ENCODE data around the gene SMAD1.

The SMAD1 gene

DNA sequence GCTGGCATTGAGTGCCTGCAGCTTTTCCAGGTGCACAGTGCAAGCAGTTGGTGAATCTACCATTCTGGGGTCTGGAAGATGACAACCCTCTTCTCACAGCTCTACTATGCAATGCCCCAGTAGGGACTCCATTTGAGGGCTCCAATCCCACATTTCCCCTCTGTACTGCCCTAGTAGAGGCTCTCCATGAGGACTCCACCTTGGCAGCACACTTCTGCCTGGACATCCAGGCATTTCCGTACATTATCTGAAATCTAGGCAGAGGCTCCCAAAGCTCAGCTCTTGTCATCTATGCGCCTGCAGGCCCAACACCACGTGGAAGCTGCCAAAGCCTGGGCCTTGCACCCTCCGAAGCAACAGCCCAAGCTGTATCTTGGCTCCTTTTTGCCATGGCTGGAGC lies 8.4 kb upstream of the SMAD1 start:
- Histone ChIP-seq H2AFZ (ENCODE audit: insufficient read depth, low read length, poor library complexity) (no peak overlapping the region), H3K9me3 (ENCODE audit: insufficient read depth, low read depth, low read length) (peaks cover 7% of the 10 kb centered on the region), H4K91ac (ENCODE audit: low read depth, low read length) (no peak overlapping the region), H3K4ac (ENCODE audit: low read depth, low read length) (no peak overlapping the region), H3K4me2 (ENCODE audit: low read length) (no peak overlapping the region), H2BK120ac (ENCODE audit: insufficient read depth, low read length, poor library complexity) (no peak overlapping the region), H4K12ac (ENCODE audit: low read depth, low read length) (no peak overlapping the region), H3K18ac (ENCODE audit: low read length) (no peak overlapping the region), H4K8ac (ENCODE audit: low read depth, low read length) (no peak overlapping the region), H3K79me2 (ENCODE audit: control insufficient read depth, insufficient read depth, low read length, poor library complexity) (no peaks in the 10 kb centered on the region), H2AK5ac (ENCODE audit: low read length) (no peak overlapping the region), H3K4me3 (ENCODE audit: low read depth, low read length) (no peak overlapping the region), H2BK5ac (ENCODE audit: low read depth, low read length, poor library complexity) (no peak overlapping the region), H3K27me3 (ENCODE audit: insufficient read depth, low read length) (no peaks in the 10 kb centered on the region), H3K79me1 (ENCODE audit: low read length) (no peaks in the 10 kb centered on the region), H3K36me3 (ENCODE audit: control insufficient read depth in 1 of 2, insufficient read depth in 2 of 2, low read length in 2 of 2) (peaks cover 0 to 4% of the 10 kb centered on the region in 2 experiments), H2BK12ac (ENCODE audit: low read length) (no peak overlapping the region), H3K23ac (ENCODE audit: low read length) (no peak overlapping the region), H3K4me1 (ENCODE audit: control insufficient read depth in 1 of 2, insufficient read depth in 2 of 2, low read length in 2 of 2) (no peaks in the 10 kb centered on the region), H3K14ac (ENCODE audit: low read length) (no peak overlapping the region), H3K27ac (ENCODE audit: low read depth, low read length) (no peak overlapping the region), H3K9ac (ENCODE audit: low read length) (no peak overlapping the region)
- no CpG with 5 or more reads among the region's 4 CpGs for WGBS (ENCODE audit: extremely low coverage, insufficient coverage, insufficient read length)
- DNase-seq: no peak

DNA sequence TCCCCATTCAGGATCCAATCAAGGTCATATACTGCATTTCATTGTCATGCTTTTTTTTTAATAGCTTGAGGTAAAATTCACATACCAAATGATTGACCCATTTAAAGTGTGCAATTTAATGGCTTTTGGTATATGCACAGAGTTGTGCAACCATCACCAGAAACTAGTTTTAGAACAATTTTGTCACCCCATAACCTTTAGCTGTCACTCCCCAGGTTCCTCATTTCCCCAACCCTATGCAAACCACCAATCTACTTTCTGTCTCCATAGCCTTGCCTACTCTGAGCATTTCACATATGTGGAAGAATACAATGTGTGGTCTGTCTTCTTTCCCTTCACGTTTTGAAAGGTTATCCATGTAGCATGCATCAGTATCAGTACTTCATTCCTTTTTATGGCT lies 1.4 kb upstream of the SMAD1 start:
- H3K4me1 ChIP-seq (ENCODE audit: control insufficient read depth in 1 of 2, insufficient read depth in 2 of 2, low read length in 2 of 2): peaks cover 2% of the 10 kb centered on the region in 2 experiments
- DNase-seq: no peak
- H2BK5ac ChIP-seq (ENCODE audit: low read depth, low read length, poor library complexity): no peak overlapping the region
- H3K4me2 ChIP-seq (ENCODE audit: low read length): no peak overlapping the region
- no peak overlapping the region for H3K18ac ChIP-seq (ENCODE audit: low read length)
- no peak overlapping the region for H2AK5ac ChIP-seq (ENCODE audit: low read length)
- peaks cover 11% of the 10 kb centered on the region for H3K79me2 ChIP-seq (ENCODE audit: control insufficient read depth, insufficient read depth, low read length, poor library complexity)
- WGBS (ENCODE audit: extremely low coverage, insufficient coverage, insufficient read length): no CpG with 5 or more reads among the region's 1 CpG
- H3K79me1 ChIP-seq (ENCODE audit: low read length): peaks cover 10% of the 10 kb centered on the region
- H3K4ac ChIP-seq (ENCODE audit: low read depth, low read length): no peak overlapping the region
- H3K14ac ChIP-seq (ENCODE audit: low read length): no peak overlapping the region
- H2BK120ac ChIP-seq (ENCODE audit: insufficient read depth, low read length, poor library complexity): no peak overlapping the region
- no peak overlapping the region for H3K4me3 ChIP-seq (ENCODE audit: low read depth, low read length)
- H4K12ac ChIP-seq (ENCODE audit: low read depth, low read length): no peak overlapping the region
- H3K9ac ChIP-seq (ENCODE audit: low read length): no peak overlapping the region
- H3K36me3 ChIP-seq (ENCODE audit: control insufficient read depth in 1 of 2, insufficient read depth in 2 of 2, low read length in 2 of 2): no peaks in the 10 kb centered on the region
- no peak overlapping the region for H3K23ac ChIP-seq (ENCODE audit: low read length)
- H2AFZ ChIP-seq (ENCODE audit: insufficient read depth, low read length, poor library complexity): no peak overlapping the region
- no peaks in the 10 kb centered on the region for H3K27me3 ChIP-seq (ENCODE audit: insufficient read depth, low read length)
- no peak overlapping the region for H4K91ac ChIP-seq (ENCODE audit: low read depth, low read length)
- H2BK12ac ChIP-seq (ENCODE audit: low read length): no peak overlapping the region
- no peak overlapping the region for H4K8ac ChIP-seq (ENCODE audit: low read depth, low read length)
- no peaks in the 10 kb centered on the region for H3K9me3 ChIP-seq (ENCODE audit: insufficient read depth, low read depth, low read length)
- no peak overlapping the region for H3K27ac ChIP-seq (ENCODE audit: low read depth, low read length)

GRCh38 chr4:145481942-145482208 lies 222 bp downstream of the SMAD1 start:
- Histone ChIP-seq H3K9ac (ENCODE audit: low read length) (peak overlapping the region; percentile 89), H3K4me3 (ENCODE audit: low read depth, low read length) (peak overlapping the region; percentile 90), H3K79me2 (ENCODE audit: control insufficient read depth, insufficient read depth, low read length, poor library complexity) (peaks cover 11% of the 10 kb centered on the region), H3K23ac (ENCODE audit: low read length) (no peak overlapping the region), H2BK12ac (ENCODE audit: low read length) (peak overlapping the region; percentile 24), H3K27ac (ENCODE audit: low read depth, low read length) (peak overlapping the region; percentile 92), H3K36me3 (ENCODE audit: control insufficient read depth in 1 of 2, insufficient read depth in 2 of 2, low read length in 2 of 2) (no peaks in the 10 kb centered on the region), H2AK5ac (ENCODE audit: low read length) (no peak overlapping the region), H3K14ac (ENCODE audit: low read length) (peak overlapping the region; percentile 95), H4K12ac (ENCODE audit: low read depth, low read length) (peak overlapping the region; percentile 73), H3K27me3 (ENCODE audit: insufficient read depth, low read length) (no peaks in the 10 kb centered on the region), H3K4ac (ENCODE audit: low read depth, low read length) (peak overlapping the region; percentile 87), H3K4me1 (ENCODE audit: control insufficient read depth in 1 of 2, insufficient read depth in 2 of 2, low read length in 2 of 2) (peaks cover 2% of the 10 kb centered on the region in 2 experiments), H2AFZ (ENCODE audit: insufficient read depth, low read length, poor library complexity) (peak overlapping the region; percentile 82), H3K9me3 (ENCODE audit: insufficient read depth, low read depth, low read length) (no peaks in the 10 kb centered on the region), H2BK5ac (ENCODE audit: low read depth, low read length, poor library complexity) (peak overlapping the region; percentile 85), H4K8ac (ENCODE audit: low read depth, low read length) (peak overlapping the region; percentile 80), H2BK120ac (ENCODE audit: insufficient read depth, low read length, poor library complexity) (peak overlapping the region; percentile 74), H3K79me1 (ENCODE audit: low read length) (peaks cover 10% of the 10 kb centered on the region), H3K4me2 (ENCODE audit: low read length) (peak overlapping the region; percentile 94), H4K91ac (ENCODE audit: low read depth, low read length) (peak overlapping the region; percentile 89), H3K18ac (ENCODE audit: low read length) (peak overlapping the region; percentile 96)
- no peak for DNase-seq
- WGBS (ENCODE audit: extremely low coverage, insufficient coverage, insufficient read length): no CpG with 5 or more reads among the region's 42 CpGs

- H2BK120ac ChIP-seq (ENCODE audit: insufficient read depth, low read length, poor library complexity): peak overlapping the region; percentile 74
- no peaks in the 10 kb centered on the region for H3K36me3 ChIP-seq (ENCODE audit: control insufficient read depth in 1 of 2, insufficient read depth in 2 of 2, low read length in 2 of 2)
- peak overlapping the region; percentile 95 for H3K14ac ChIP-seq (ENCODE audit: low read length)
- H3K79me2 ChIP-seq (ENCODE audit: control insufficient read depth, insufficient read depth, low read length, poor library complexity): peaks cover 11% of the 10 kb centered on the region
- peak in 1 of 2 donors; percentile 54 for DNase-seq
- peak overlapping the region; percentile 94 for H3K4me2 ChIP-seq (ENCODE audit: low read length)
- no peak overlapping the region for H2BK12ac ChIP-seq (ENCODE audit: low read length)
- H3K4me1 ChIP-seq (ENCODE audit: control insufficient read depth in 1 of 2, insufficient read depth in 2 of 2, low read length in 2 of 2): peaks cover 2% of the 10 kb centered on the region in 2 experiments
- peak overlapping the region; percentile 80 for H4K8ac ChIP-seq (ENCODE audit: low read depth, low read length)
- WGBS (ENCODE audit: extremely low coverage, insufficient coverage, insufficient read length): no CpG with 5 or more reads among the region's 73 CpGs
- no peaks in the 10 kb centered on the region for H3K9me3 ChIP-seq (ENCODE audit: insufficient read depth, low read depth, low read length)
- peak overlapping the region; percentile 92 for H3K27ac ChIP-seq (ENCODE audit: low read depth, low read length)
- peak overlapping the region; percentile 73 for H4K12ac ChIP-seq (ENCODE audit: low read depth, low read length)
- peak overlapping the region; percentile 96 for H3K18ac ChIP-seq (ENCODE audit: low read length)
- H4K91ac ChIP-seq (ENCODE audit: low read depth, low read length): peak overlapping the region; percentile 89
- peak overlapping the region; percentile 89 for H3K9ac ChIP-seq (ENCODE audit: low read length)
- no peaks in the 10 kb centered on the region for H3K27me3 ChIP-seq (ENCODE audit: insufficient read depth, low read length)
- H2AFZ ChIP-seq (ENCODE audit: insufficient read depth, low read length, poor library complexity): peak overlapping the region; percentile 82
- no peak overlapping the region for H2AK5ac ChIP-seq (ENCODE audit: low read length)
- H3K4ac ChIP-seq (ENCODE audit: low read depth, low read length): peak overlapping the region; percentile 87
- H3K23ac ChIP-seq (ENCODE audit: low read length): no peak overlapping the region
- H2BK5ac ChIP-seq (ENCODE audit: low read depth, low read length, poor library complexity): peak overlapping the region; percentile 85
- H3K79me1 ChIP-seq (ENCODE audit: low read length): peaks cover 10% of the 10 kb centered on the region
- H3K4me3 ChIP-seq (ENCODE audit: low read depth, low read length): peak overlapping the region; percentile 90
These were observed 770 bp downstream of the SMAD1 start for GRCh38 chr4:145482209-145483037.

Data from trophoblast cell (in vitro differentiated cells and primary cell).